ENCODE data around the gene C1orf226. TPM values are rescaled to one million over a fixed set of nuclear protein-coding genes. Genes with fewer than 3 reads are reported as not detected.

C1orf226 gene
- total RNA-seq, 2 experiments from 2014 or later = not detected

DNA sequence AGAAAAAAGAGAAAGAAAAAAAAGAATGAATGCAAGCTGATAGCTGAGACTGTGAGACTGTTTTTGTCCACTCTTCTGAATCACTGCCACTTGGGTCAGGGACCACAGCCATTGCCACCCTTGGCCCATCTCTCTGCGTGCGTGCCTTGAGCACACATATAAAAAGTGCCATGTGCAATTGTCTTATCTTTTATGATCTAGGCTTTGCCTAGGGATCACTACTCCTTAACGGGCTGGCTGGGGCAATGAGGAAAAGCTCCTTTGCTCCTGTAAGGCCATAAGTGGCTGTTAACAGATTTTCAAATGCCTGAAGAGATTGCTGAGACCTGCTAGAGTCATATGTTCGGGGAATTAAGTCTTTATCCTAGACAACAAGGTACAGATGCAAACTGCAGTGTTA lies 13.1 kb upstream of the C1orf226 start:
- POLR2A ChIA-PET = no interaction called here
- Histone ChIP-seq H3K27ac (ENCODE audit: low read depth in 1 of 2, low read length in 2 of 2) (no peak overlapping the region), H3K4me1 (ENCODE audit: insufficient read depth, low read length) (no peaks in the 10 kb centered on the region), H3K36me3 (ENCODE audit: insufficient read depth, low read length) (no peaks in the 10 kb centered on the region), H3K4me3 (ENCODE audit: low read length) (no peak overlapping the region), H3K9me3 (ENCODE audit: control insufficient read depth in 1 of 2, insufficient read depth in 1 of 2, low read length in 2 of 2) (no peaks in the 10 kb centered on the region), H3K27me3 (ENCODE audit: control insufficient read depth in 1 of 2, insufficient read depth in 2 of 2, low read length in 2 of 2) (no peaks in the 10 kb centered on the region)
- CTCF ChIA-PET = interaction anchor here (0.6 kb wide), 1 partner anchor 467 kb away, joined by 3 read pairs; no protein-coding TSS in a partner anchor
- H3K4me1 Mint-ChIP-seq (ENCODE audit: low read depth) = no peaks in the 10 kb centered on the region
- no peak for ATAC-seq (ENCODE audit: poor library complexity)
- H3K27ac Mint-ChIP-seq = no peak overlapping the region
- no peak overlapping the region for H3K4me3 Mint-ChIP-seq
- intact Hi-C loops (cut with DNase I, micrococcal nuclease) = no loop called here
- DNase-seq = no peak
- no peaks in the 10 kb centered on the region for H3K9me3 Mint-ChIP-seq
- TF ChIP-seq, protein P1, sequence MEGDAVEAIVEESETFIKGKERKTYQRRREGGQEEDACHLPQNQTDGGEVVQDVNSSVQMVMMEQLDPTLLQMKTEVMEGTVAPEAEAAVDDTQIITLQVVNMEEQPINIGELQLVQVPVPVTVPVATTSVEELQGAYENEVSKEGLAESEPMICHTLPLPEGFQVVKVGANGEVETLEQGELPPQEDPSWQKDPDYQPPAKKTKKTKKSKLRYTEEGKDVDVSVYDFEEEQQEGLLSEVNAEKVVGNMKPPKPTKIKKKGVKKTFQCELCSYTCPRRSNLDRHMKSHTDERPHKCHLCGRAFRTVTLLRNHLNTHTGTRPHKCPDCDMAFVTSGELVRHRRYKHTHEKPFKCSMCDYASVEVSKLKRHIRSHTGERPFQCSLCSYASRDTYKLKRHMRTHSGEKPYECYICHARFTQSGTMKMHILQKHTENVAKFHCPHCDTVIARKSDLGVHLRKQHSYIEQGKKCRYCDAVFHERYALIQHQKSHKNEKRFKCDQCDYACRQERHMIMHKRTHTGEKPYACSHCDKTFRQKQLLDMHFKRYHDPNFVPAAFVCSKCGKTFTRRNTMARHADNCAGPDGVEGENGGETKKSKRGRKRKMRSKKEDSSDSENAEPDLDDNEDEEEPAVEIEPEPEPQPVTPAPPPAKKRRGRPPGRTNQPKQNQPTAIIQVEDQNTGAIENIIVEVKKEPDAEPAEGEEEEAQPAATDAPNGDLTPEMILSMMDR (IDR thresholded peaks at IDR 0.05) = no peak
- H3K27me3 Mint-ChIP-seq = no peaks in the 10 kb centered on the region
- H3K36me3 Mint-ChIP-seq (ENCODE audit: low read depth) = no peaks in the 10 kb centered on the region

GRCh38 chr1:162369571-162369970 lies 12.0 kb upstream of the C1orf226 start:
- H3K27me3 Mint-ChIP-seq = no peaks in the 10 kb centered on the region
- no peak overlapping the region for H3K4me3 ChIP-seq (ENCODE audit: low read length)
- TF ChIP-seq, protein P1 (IDR thresholded peaks at IDR 0.05) = no peak
- no peak overlapping the region for H3K27ac ChIP-seq (ENCODE audit: low read depth in 1 of 2, low read length in 2 of 2)
- H3K27ac Mint-ChIP-seq = no peak overlapping the region
- intact Hi-C loops (cut with DNase I, micrococcal nuclease) = no loop called here
- ATAC-seq (ENCODE audit: poor library complexity) (no peak), DNase-seq (no peak)
- ChIA-PET CTCF (no interaction called here), POLR2A (no interaction called here)
- no peaks in the 10 kb centered on the region for H3K36me3 ChIP-seq (ENCODE audit: insufficient read depth, low read length)
- no peaks in the 10 kb centered on the region for H3K9me3 ChIP-seq (ENCODE audit: control insufficient read depth in 1 of 2, insufficient read depth in 1 of 2, low read length in 2 of 2)
- H3K4me1 Mint-ChIP-seq (ENCODE audit: low read depth) = no peaks in the 10 kb centered on the region
- H3K4me3 Mint-ChIP-seq = no peak overlapping the region
- H3K27me3 ChIP-seq (ENCODE audit: control insufficient read depth in 1 of 2, insufficient read depth in 2 of 2, low read length in 2 of 2) = no peaks in the 10 kb centered on the region
- H3K4me1 ChIP-seq (ENCODE audit: insufficient read depth, low read length) = no peaks in the 10 kb centered on the region
- H3K9me3 Mint-ChIP-seq = no peaks in the 10 kb centered on the region
- no peaks in the 10 kb centered on the region for H3K36me3 Mint-ChIP-seq (ENCODE audit: low read depth)

GRCh38 chr1:162370161-162370560 lies 11.4 kb upstream of the C1orf226 start:
- POLR2A ChIA-PET = no interaction called here
- H3K9me3 ChIP-seq (ENCODE audit: control insufficient read depth in 1 of 2, insufficient read depth in 1 of 2, low read length in 2 of 2) = no peaks in the 10 kb centered on the region
- H3K4me1 Mint-ChIP-seq (ENCODE audit: low read depth) = no peaks in the 10 kb centered on the region
- CTCF ChIA-PET = no interaction called here
- TF ChIP-seq, protein P1 (IDR thresholded peaks at IDR 0.05) = no peak
- H3K36me3 Mint-ChIP-seq (ENCODE audit: low read depth) = no peaks in the 10 kb centered on the region
- no peak overlapping the region for H3K27ac Mint-ChIP-seq
- no peaks in the 10 kb centered on the region for H3K9me3 Mint-ChIP-seq
- H3K27me3 Mint-ChIP-seq = no peaks in the 10 kb centered on the region
- intact Hi-C loops (cut with DNase I, micrococcal nuclease) = no loop called here
- no peaks in the 10 kb centered on the region for H3K27me3 ChIP-seq (ENCODE audit: control insufficient read depth in 1 of 2, insufficient read depth in 2 of 2, low read length in 2 of 2)
- H3K36me3 ChIP-seq (ENCODE audit: insufficient read depth, low read length) = no peaks in the 10 kb centered on the region
- DNase-seq = no peak
- H3K4me3 Mint-ChIP-seq = no peak overlapping the region
- no peak overlapping the region for H3K4me3 ChIP-seq (ENCODE audit: low read length)
- ATAC-seq (ENCODE audit: poor library complexity) = no peak
- no peaks in the 10 kb centered on the region for H3K4me1 ChIP-seq (ENCODE audit: insufficient read depth, low read length)
- H3K27ac ChIP-seq (ENCODE audit: low read depth in 1 of 2, low read length in 2 of 2) = no peak overlapping the region

All from CD4-positive, alpha-beta T cell (primary cell).